Dermis blood vessel endothelial cell (primary cell): ENCODE measurements around the gene EHD1. TPM values are rescaled to one million over a fixed set of nuclear protein-coding genes. Genes with fewer than 3 reads are reported as not detected.
"Not testable (repeated sequence)": the region's sequence is repeated elsewhere in the genome, so short reads cannot be mapped to it uniquely, and the experiment has no call there.

Experiments used
- DNase-seq: peaks from one replicate; pipeline ENCODE4 v3.0.0; 2010
- total RNA-seq: library from RNA; depleted of rRNA; stranded (reverse); fragments of >200 nt; gene quantifications from 2 replicates; pipeline ENCODE4 v1.2.3, GENCODE V29; 2014

EHD1 gene
- total RNA-seq, 1 donor from 2014 or later, result 75.9 TPM

DNA sequence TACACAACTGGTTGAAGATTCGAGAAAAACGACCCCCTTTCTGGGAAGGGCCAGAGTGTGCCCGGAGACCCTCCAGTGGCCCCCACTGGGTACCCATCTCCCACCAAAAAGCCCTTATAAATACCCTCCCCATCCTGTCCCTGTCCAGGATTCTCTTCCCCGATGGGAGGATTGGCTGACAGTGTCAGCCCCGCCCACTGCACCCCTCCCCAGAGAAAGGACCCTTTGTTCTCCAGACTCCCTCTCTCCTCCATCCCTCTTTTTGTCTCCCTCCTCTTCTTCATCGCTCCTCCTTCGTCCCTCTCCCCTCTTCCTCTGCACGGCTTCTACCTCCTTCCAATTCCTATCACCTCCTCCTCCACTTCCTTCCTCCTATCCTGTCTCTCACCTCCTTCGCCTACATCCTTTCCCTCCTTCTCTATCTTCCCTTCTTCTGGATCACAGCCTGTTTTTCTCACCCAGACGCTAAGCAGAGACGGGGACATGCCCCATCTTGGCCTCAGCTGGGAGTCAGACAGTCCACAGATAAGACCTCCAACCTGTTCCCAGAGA is 54.8 kb downstream of the EHD1 start:
- DNase-seq, result no peak

DNA sequence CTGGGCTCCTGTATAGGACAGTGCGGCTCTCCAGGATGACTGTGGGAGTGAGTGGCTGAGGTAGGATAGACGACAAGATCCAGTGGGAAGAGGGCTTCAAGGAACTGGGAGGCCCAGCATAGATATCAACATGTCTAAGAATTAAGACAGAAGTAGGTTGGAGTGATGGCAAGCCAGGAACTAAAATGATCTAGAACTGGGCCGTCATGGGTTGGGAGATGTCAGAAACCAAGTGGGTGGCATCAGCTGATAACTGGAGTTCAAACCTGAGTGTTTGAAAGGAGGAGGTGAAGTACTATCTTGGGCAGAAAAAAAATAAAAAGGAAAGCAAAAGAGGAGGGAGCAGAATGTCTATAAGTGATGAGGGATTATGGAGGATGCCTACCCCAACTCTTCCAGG is 60.9 kb downstream of the EHD1 start:
- DNase-seq, result no peak

DNA sequence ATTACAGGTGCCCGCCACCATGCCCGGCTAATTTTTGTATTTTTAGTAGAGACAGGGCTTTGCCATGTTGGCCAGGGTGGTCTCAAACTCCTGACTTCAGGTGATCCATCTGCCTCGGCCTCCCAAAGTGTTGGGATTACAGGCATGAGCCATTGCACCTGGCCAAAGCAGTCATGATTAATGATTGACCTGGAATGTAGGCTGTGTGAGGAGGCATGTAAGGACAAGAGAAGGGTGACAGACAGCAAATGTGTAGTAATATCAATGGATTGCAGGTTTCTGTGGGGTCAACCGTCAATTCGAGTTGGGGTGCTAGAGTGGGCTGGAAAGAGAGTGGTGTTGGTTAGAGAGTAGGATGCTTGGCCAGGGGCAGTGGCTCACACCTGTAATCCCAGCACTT is 63.0 kb downstream of the EHD1 start:
- not testable (repeated sequence) for DNase-seq

DNA sequence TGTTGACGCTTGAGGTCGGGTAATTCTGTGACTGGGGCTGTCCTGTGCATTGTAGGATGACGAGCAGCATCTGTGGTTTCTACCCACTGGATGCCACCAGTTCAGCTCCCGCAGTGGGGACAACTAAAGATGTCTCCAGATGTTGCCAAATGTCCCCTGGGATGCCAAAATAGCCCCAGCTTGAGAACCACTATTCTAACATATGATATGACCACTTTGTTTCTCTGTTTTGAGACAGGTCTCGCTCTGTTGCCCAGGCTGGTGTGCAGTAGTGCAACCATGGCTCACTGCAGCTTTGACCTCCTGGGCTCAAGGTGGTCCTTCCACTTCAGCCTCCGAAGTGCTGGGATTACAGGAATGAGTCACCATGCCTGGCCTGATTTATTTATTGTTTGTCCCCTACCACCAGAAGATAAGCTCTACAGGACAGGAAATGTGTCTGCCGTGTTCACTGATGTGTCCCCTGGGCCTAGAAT is 63.7 kb downstream of the EHD1 start:
- DNase-seq, result no peak

DNA sequence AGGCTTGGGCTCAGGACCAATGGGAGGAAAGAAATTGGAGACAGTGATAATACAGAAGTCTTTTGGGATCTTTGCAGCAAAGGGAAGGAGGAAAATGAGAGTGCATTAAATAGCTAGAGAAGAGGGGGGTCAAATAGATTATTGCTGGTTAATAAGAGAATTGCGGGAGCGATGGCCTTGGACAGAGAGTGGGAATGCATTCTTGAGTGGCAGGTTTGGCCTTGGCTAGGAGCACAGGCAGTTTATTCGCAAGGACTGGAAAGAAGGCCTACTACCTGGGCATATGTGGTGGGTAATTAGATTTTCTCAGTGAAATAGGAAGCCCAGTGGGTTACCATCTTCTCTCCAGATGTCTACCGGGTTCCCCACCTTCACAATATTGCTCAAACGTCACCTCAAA is 64.6 kb downstream of the EHD1 start:
- DNase-seq, result no peak

DNA sequence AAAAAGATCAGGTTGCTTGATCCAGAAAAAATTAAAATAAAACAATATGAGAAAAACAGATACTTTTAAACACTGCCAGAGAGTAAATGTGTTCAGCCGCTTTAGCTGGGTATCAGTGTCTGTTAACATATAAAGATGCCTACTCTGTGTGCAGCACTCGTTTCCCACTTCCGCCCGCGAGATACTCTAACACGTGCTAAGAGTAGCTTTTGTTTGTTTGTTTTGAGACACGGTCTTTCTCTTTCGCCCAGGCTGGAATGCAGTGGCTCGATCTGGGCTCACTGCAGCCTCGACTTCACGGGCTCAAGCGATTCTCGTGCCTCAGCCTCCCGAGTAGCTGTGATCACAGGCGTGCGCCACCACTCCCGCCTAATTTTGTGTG is 67.5 kb downstream of the EHD1 start:
- no peak for DNase-seq

DNA sequence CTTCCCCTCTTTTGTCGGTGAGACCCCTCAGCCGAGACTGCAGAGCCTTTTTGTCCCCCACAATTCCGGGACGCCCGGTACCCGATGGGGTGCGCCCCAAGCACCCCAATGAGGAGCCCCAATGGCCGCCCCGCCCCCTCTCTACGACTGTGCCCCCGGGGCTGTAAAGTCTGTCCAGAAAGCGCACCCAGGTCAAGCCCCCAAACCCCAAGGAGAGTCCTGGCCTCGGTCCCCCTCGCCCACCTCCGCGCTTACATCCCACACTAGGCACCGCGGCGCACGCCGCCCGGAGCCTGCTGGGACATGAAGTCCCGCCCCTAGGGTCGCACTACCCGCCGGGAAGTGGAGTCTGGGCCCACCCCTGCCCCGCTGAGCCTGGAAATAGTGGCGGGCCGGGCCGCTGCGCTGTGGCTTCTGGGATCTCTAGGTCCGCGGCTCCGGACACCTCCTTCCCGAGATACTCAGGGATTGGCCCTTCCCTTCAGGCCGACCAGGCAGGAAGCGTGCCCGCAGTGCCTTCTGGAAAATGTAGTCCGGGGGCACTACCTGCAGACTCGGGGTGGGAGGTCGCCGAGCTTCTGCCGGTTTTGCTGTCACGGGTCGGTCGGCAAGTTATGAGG is 68.0 kb downstream of the EHD1 start, which contains the start of gene MEN1:
MEN1 (minus strand) TSS at position 281 of the 620 bp plus-strand sequence. CDS start 442 bp downstream, outside the sequence.
- DNase-seq, result peak; percentile 96

DNA sequence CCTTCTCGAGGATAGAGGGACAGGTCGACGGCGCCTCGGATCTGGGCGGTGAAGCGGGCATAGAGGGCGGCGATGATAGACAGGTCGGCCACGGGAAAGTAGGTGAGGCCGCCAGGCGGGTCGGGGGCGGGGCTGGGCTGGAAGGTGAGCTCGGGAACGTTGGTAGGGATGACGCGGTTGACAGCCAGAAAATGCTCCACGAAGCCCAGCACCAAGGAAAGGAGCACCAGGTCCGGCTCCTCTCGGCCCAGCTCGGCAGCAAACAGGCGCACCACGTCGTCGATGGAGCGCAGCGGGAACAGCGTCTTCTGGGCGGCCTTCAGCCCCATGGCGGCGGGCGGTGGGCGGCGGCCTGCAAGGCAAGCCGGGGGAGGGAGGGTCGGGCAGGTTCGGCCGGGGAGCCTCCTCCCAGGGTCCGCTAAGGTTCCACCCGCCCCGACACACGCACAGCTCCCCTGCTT is 68.6 kb downstream of the EHD1 start:
- DNase-seq, result peak; percentile 28

DNA sequence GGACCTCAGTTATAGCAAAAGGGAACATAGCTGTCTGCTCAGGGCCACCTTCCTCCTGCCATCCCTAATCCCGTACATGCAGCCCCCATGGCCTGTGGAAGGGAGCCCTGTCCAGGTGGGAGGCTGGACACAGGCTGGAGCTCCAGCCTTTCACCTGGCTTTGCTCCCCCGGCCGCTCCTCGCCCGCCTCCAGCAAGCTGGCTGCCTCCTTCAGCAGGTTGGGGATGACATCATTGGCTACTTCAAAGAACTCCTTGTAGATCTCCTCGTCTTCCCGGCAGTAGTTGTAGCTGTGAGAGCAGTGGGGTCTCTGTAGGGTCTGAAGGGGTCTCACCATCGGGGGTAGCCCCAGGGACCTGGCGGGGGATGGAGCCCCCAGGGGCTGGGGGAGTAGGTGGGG is 72.9 kb downstream of the EHD1 start:
- no peak for DNase-seq

DNA sequence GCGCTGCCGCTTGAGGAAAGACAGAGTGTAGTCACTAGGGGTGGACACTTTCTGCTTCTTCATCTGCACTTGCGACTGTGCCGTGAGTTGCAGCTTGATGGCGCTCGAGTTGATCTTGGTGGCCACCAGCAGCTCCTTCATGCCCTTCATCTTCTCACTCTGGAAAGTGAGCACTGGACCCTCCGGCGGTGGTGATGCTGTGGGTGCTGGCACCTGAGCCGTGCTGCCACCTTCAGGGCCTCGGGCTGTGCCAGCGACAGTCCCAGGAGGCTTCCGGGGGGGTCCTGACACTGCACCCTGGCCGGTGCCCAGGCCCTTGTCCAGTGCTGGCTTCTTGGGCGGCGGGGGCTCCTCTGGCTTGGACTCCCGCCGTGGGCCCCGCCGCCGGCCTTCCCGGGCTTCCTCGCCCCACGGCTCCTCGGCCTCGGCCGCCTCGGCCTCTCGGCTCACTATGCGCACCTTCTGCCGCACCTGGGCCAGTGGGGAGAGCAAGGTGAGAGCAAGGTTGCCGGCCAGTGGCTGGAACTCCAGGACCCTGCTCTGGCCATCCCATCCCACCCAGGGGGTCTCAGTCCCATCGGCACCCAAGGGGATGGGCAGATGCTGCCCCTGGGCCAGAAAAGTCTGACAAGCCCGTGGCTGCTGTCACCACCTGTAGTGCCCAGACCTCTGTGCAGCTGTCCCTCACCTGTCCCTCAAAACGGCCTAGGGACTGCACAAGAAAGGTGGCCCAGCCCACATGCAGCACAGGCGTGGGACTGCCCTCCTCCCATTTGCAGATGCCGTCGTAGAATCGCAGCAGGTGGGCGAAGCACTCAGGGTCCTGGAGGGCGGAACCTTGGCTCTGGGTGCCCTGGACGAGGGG is 73.8 kb downstream of the EHD1 start:
- DNase-seq, result no peak

DNA sequence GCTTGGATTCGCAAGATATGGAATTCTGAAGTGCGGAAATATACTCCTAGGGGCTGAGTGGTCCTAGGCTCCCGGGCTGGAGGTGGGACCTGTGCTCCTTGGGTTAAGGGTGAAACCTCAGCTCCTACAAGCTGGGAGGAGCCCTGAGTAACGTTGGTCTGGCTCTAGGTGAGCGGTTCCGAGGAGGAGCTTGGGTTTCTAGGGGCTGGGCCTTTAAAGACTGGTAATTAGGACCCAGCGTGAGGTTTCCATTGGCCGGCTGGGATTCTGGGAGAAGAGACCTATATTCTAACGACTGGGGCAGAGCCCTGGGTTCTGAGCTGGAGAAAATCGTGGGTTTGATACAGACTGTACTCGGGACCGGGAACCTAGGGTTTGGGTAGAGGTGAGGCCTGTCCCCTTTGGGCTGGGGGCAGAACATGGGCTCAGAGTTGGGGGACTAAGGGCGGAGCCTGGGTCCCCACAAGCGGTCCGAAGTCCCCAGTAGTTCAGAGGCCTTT is 74.5 kb downstream of the EHD1 start:
- no peak for DNase-seq

DNA sequence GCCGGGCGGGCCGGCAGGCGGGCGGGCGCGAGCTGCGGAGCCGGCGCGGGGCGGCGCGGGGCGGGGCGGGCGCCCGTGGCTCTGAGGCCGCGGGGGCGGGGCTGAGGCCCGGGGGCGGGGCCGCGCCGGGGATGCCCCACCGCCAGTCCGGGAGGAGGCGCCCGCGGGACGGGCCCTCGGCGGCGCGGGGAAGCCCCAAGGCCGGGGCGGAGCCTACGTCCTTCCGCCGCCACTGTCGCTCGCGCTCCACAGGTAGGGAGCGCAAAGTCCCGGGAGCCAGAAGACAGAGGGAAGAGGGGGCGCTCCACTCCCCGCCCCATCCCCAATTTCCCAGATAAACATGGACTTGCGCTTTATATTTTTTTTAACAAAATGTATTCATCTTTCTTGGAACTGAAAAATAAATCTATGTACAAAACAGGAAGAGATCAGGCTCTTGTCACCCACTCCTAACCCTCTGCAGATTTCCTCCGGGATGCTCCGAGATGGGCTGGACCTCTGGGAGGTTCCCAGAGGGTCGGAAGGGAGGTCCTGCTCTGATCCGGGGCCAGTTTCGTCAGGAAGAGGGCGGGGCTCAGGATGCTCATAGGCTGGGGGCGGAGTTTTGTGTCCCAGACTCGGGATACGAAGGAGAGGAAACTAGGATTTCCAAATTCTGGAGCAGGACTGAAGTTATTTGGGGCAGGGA is 75.1 kb downstream of the EHD1 start, which contains the start of gene MAP4K2:
MAP4K2 (minus strand) TSS at position 57 of the 688 bp plus-strand sequence. CDS start 65 bp downstream, outside the sequence.
- DNase-seq, result peak; percentile 79

DNA sequence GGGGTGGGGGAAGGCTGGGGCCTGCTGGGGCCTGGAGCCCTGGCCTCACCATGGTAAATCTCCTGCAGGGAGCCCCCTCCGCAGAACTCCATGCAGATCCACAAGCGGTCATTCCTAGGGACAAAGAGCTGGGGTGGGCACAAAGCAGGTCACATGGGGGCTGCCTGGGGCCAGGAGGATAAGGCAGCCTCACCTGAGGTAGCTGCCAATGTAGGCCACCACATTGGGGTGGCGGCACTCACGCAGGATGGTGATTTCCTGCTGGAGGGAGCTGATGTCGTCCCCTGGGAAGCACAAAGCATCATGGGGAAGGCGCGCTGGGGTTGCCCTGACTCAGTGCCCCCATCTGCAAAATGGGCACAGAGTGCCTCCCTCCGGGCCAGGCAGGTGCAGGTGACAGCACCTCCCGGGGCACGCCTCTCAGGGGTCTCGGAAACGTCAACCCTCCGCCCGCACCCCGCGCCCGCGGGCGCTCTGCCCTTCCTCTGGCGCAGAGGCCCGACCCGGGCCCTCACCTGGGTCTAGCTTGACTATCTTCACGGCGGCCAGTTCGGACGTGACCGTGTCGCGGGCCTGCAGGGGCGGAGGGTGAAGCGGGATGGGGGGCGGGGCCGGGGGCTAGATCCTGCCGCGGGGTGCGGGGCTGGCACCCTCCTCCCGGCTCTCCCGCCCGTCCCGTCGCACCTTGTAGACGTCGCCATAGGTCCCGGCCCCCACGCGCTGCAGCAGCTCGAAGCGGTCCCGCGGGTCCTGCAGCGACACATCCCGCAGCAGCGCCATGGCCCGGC is 75.9 kb downstream of the EHD1 start:
- DNase-seq, result no peak

Other genes starting within 250 kb of the EHD1 start
- not detected in 2 replicates for gene NRXN2, start 155.4 kb downstream of the EHD1 start, total RNA-seq
- gene RASGRP2, start 134.5 kb downstream of the EHD1 start, total RNA-seq, result 2.0 and 2.9 TPM in 2 replicates
- gene PYGM, start 118.6 kb downstream of the EHD1 start, total RNA-seq, result 0.23 and 0.34 TPM in 2 replicates
- gene SF1, start 100.1 kb downstream of the EHD1 start, total RNA-seq, result 104 and 116 TPM in 2 replicates
- 46.1 and 93.6 TPM in 2 replicates for gene MAP4K2, start 75.4 kb downstream of the EHD1 start, total RNA-seq
- 20.1 and 38.7 TPM in 2 replicates for gene MEN1, start 68.1 kb downstream of the EHD1 start, total RNA-seq
- 0.34 and 0.37 TPM in 2 replicates for gene CDC42BPG, start 34.0 kb downstream of the EHD1 start, total RNA-seq
- 17.7 and 24.8 TPM in 2 replicates for gene ATG2A, start 38.6 kb upstream of the EHD1 start, total RNA-seq
- 14.1 and 15.0 TPM in 2 replicates for gene PPP2R5B, start 46.1 kb upstream of the EHD1 start, total RNA-seq
- gene GPHA2, start 57.3 kb upstream of the EHD1 start, total RNA-seq, result not detected in 2 replicates
- 0.17 TPM in 1 of 2 replicates, not detected in the other for gene MAJIN, start 93.5 kb upstream of the EHD1 start, total RNA-seq
- gene BATF2, start 118.3 kb upstream of the EHD1 start, total RNA-seq, result 0.34 and 1.1 TPM in 2 replicates
- gene ARL2, start 135.5 kb upstream of the EHD1 start, total RNA-seq, result 144 and 145 TPM in 2 replicates
- 13.1 and 16.5 TPM in 2 replicates for gene SNX15, start 148.8 kb upstream of the EHD1 start, total RNA-seq
- gene SAC3D1, start 162.6 kb upstream of the EHD1 start, total RNA-seq, result 12.4 and 16.0 TPM in 2 replicates
- 11.0 and 20.3 TPM in 2 replicates for gene NAALADL1, start 179.9 kb upstream of the EHD1 start, total RNA-seq
- 4.4 and 17.5 TPM in 2 replicates for gene CDCA5, start 205.4 kb upstream of the EHD1 start, total RNA-seq
- gene ZFPL1, start 205.6 kb upstream of the EHD1 start, total RNA-seq, result 26.2 and 30.2 TPM in 2 replicates
- 319 and 409 TPM in 2 replicates for gene VPS51, start 217.6 kb upstream of the EHD1 start, total RNA-seq
- gene TM7SF2, start 233.3 kb upstream of the EHD1 start, total RNA-seq, result 25.7 and 31.4 TPM in 2 replicates
- gene ZNHIT2, start 239.1 kb upstream of the EHD1 start, total RNA-seq, result 8.1 and 13.1 TPM in 2 replicates
- gene FAU, start 243.5 kb upstream of the EHD1 start, total RNA-seq, result 180 and 316 TPM in 2 replicates
- gene MRPL49, start 243.7 kb upstream of the EHD1 start, total RNA-seq, result 51.8 and 59.2 TPM in 2 replicates